Measurements from ENCODE around the gene ANKLE2. TPM values are rescaled to one million over a fixed set of nuclear protein-coding genes. Genes with fewer than 3 reads are reported as not detected.
"Not testable (repeated sequence)": the region's sequence is repeated elsewhere in the genome, so short reads cannot be mapped to it uniquely, and the experiment has no call there.

ANKLE2 gene
- total RNA-seq, 4 donors from 2014 or later: 33.1 to 61.5 (median 49.9) TPM

DNA sequence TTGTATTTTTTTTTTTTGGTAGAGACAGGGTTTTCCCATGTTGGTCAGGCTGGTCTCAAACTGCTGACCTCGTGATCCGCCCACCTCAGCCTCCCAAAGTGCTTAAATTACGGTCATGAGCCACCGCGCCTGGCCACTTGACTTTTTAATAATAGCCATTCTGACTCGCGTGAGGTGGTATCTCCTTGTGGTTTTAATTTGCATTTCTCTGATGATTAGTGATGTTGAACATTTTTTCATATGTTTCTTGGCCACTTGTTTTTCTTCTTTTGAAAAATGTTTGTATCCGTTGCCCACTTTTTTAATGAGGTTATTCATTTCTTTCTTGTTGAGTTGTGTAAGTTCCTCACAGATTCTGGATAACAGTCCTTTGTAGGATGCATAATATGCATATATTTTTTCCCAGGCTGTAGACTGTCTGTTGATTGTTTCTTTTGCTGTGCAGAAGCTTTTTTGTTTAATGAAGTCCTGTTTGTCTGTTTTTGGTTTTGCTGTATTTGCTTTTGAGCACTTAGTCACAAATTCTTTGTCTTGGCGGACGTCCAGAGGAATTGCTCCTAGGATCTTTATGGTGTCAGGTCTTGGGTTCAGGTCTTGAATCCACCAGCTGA is 61.3 kb downstream of the ANKLE2 start:
- ATAC-seq: no peak
- peaks cover 0 to 96% of the 10 kb centered on the region in 2 donors for H3K36me3 ChIP-seq
- 86 to 92% methylated on average over 8 to 10 of the region's 10 CpGs for WGBS, 2 donors (ENCODE audit: low coverage in 1 of 2)

DNA sequence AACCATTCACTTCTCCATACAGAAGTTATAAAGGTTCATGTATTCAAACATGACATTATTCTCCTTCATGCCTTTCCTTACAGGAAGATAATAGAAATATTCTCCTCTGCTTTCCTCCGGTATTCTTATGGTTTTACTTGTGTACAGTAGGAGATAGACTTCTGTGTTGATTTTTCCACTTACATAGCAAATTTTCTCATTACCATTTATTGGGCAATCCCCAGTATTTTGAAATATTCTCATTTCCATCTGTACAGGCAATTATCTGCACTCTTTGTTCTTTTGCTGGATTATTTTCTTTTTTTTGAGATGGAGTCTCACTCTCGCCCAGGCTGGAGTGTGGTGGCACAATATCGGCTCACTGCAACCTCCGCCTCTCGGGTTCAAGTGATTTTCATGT is 63.3 kb downstream of the ANKLE2 start:
- no peaks in the 10 kb centered on the region for H3K27me3 ChIP-seq
- H3K36me3 ChIP-seq: peaks cover 0 to 81% of the 10 kb centered on the region in 2 donors
- TF ChIP-seq POLR2AphosphoS5 (IDR thresholded peaks at IDR 0.05) (no peak), EP300 (IDR thresholded peaks at IDR 0.05) (no peak), POLR2A (IDR thresholded peaks at IDR 0.05) (no peak)
- TF ChIP-seq, protein P1, sequence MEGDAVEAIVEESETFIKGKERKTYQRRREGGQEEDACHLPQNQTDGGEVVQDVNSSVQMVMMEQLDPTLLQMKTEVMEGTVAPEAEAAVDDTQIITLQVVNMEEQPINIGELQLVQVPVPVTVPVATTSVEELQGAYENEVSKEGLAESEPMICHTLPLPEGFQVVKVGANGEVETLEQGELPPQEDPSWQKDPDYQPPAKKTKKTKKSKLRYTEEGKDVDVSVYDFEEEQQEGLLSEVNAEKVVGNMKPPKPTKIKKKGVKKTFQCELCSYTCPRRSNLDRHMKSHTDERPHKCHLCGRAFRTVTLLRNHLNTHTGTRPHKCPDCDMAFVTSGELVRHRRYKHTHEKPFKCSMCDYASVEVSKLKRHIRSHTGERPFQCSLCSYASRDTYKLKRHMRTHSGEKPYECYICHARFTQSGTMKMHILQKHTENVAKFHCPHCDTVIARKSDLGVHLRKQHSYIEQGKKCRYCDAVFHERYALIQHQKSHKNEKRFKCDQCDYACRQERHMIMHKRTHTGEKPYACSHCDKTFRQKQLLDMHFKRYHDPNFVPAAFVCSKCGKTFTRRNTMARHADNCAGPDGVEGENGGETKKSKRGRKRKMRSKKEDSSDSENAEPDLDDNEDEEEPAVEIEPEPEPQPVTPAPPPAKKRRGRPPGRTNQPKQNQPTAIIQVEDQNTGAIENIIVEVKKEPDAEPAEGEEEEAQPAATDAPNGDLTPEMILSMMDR (IDR thresholded peaks at IDR 0.05): no peak
- no peak overlapping the region for H3K4me3 ChIP-seq
- WGBS, 2 donors (ENCODE audit: low coverage in 1 of 2): 80 to 96% methylated on average over 1 to 5 of the region's 5 CpGs
- no peak for ATAC-seq
- no peaks in the 10 kb centered on the region for H3K4me1 ChIP-seq
- no peak overlapping the region for H3K27ac ChIP-seq
- no peaks in the 10 kb centered on the region for H3K9me3 ChIP-seq

More for the DNA sequence above, 61.3 kb downstream of the ANKLE2 start:
- no peaks in the 10 kb centered on the region for H3K27me3 ChIP-seq
- H3K9me3 ChIP-seq: no peaks in the 10 kb centered on the region
- H3K4me3 ChIP-seq: no peak overlapping the region
- H3K4me1 ChIP-seq: no peaks in the 10 kb centered on the region
- TF ChIP-seq POLR2A (IDR thresholded peaks at IDR 0.05): no peak
- TF ChIP-seq, protein P1 (IDR thresholded peaks at IDR 0.05): no peak
- no peak for TF ChIP-seq EP300 (IDR thresholded peaks at IDR 0.05)
- TF ChIP-seq POLR2AphosphoS5 (IDR thresholded peaks at IDR 0.05): no peak
- no peak overlapping the region for H3K27ac ChIP-seq

DNA sequence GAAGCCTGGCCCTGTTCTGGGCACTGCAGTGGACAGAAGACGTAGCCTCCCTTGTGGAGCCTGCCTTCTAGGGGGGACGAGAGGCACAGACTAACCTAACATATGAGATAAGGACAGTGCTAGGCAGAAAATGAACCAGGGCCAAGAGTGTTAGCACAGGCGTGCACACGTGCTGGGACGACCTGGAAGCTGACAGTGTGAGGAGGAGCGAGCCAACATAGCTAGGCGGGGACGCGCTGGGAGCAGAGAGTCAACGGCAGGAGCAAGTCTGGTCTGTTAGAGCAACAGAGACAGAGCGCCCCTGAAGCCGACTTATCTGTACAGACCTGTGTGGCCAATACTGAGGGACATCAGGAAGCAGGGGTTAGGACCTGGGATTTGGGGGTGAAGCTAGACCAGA is 66.2 kb downstream of the ANKLE2 start:
- no peak for TF ChIP-seq EP300 (IDR thresholded peaks at IDR 0.05)
- TF ChIP-seq POLR2A (IDR thresholded peaks at IDR 0.05): no peak
- TF ChIP-seq, protein P1 (IDR thresholded peaks at IDR 0.05): no peak
- peaks cover 0 to 67% of the 10 kb centered on the region in 2 donors for H3K36me3 ChIP-seq
- no peak for ATAC-seq

DNA sequence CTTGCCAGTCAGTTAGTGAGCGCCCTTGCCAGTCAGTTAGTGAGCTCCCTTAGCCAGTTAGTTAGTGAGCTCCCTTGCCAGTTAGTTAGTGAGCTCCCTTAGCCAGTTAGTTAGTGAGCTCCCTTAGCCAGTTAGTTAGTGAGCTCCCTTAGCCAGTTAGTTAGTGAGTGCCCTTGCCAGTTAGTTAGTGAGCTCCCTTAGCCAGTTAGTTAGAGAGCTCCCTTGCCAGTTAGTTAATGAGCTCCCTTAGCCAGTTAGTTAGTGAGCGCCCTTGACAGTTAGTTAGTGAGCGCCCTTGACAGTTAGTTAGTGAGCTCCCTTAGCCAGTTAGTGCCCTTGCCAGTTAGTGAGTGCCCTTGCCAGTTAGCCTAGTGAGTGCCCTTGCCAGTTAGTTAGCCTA is 66.7 kb downstream of the ANKLE2 start:
- not testable (repeated sequence) for ATAC-seq, H3K27ac ChIP-seq, H3K4me3 ChIP-seq, H3K4me1 ChIP-seq, H3K9me3 ChIP-seq, H3K27me3 ChIP-seq
- 100% methylated on average over 1 to 2 of the region's 3 CpGs for WGBS, 2 donors (ENCODE audit: low coverage in 1 of 2)
- peaks cover 0 to 65% of the 10 kb centered on the region in 2 donors for H3K36me3 ChIP-seq

More for the DNA sequence above, 66.2 kb downstream of the ANKLE2 start:
- WGBS, 2 donors (ENCODE audit: low coverage in 1 of 2): 81 to 90% methylated on average over 8 to 9 of the region's 12 CpGs
- Histone ChIP-seq H3K9me3 (no peaks in the 10 kb centered on the region), H3K4me1 (no peaks in the 10 kb centered on the region), H3K27me3 (no peaks in the 10 kb centered on the region), H3K4me3 (no peak overlapping the region), H3K27ac (no peak overlapping the region)

DNA sequence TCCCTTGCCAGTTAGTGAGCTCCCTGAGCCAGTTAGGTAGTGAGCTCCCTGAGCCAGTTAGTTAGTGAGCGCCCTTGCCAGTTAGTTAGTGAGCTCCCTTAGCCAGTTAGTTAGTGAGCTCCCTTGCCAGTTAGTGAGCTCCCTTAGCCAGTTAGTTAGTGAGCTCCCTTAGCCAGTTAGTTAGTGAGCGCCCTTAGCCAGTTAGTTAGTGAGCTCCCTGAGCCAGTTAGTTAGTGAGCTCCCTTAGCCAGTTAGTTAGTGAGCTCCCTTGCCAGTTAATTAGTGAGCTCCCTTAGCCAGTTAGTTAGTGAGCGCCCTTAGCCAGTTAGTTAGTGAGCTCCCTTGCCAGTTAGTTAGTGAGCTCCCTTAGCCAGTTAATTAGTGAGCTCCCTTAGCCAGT is 69.6 kb downstream of the ANKLE2 start:
- not testable (repeated sequence) for H3K4me3 ChIP-seq, H3K9me3 ChIP-seq, H3K27ac ChIP-seq, ATAC-seq, H3K4me1 ChIP-seq, H3K27me3 ChIP-seq
- peaks cover 0 to 37% of the 10 kb centered on the region in 2 donors for H3K36me3 ChIP-seq
- WGBS, 2 donors (ENCODE audit: low coverage in 1 of 2): 100% methylated on average over 2 of the region's 3 CpGs; no CpG with 5 or more reads in 1 of the 2 donors

DNA sequence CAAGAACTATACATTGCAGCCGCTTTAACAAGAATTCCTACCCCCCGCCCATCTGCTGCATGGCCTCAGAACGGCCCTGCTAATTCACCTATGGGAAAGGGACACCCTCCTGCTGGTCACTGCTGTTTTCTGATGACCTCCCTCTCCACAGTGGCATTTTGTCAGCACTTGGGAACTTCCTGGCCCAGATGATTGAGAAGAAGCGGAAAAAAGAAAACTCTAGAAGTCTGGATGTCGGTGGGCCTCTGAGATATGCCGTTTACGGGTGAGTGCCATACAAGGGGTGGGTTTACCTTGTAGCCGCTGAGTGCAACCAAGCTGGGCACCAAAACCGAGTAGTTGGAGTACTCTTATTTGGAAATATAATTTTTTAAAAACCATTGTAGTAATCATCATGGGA is 71.5 kb downstream of the ANKLE2 start:
- Histone ChIP-seq H3K9me3 (no peaks in the 10 kb centered on the region), H3K27ac (no peak overlapping the region), H3K36me3 (peaks cover 0 to 19% of the 10 kb centered on the region in 2 donors), H3K4me3 (no peak overlapping the region), H3K27me3 (no peaks in the 10 kb centered on the region), H3K4me1 (peaks cover 0 to 24% (median 8%) of the 10 kb centered on the region in 3 donors)
- WGBS, 2 donors (ENCODE audit: low coverage in 1 of 2): 88% methylated on average over 3 to 8 of the region's 9 CpGs
- TF ChIP-seq, protein P1 (IDR thresholded peaks at IDR 0.05): no peak
- TF ChIP-seq POLR2A (IDR thresholded peaks at IDR 0.05) (no peak), EP300 (IDR thresholded peaks at IDR 0.05) (no peak), POLR2AphosphoS5 (IDR thresholded peaks at IDR 0.05) (no peak)
- no peak for ATAC-seq
